Calu3 (cell line): Measurements from ENCODE around the gene EPHB2. TPM values are rescaled to one million over a fixed set of nuclear protein-coding genes. Genes with fewer than 3 reads are reported as not detected.

ENCODE experiments used
- BruUV-seq: library from RNA; stranded (reverse); fragments of 400-500 nt; replicated peaks from 2 replicates; lab custom pipeline; 2021; lab: Mats Ljungman, UMichigan
- CTCF ChIA-PET: fragments of 300-600 bp; sonication (Branson Sonifier 250); formaldehyde crosslinking; loops from one replicate; lab custom pipeline; 2022; ENCODE audit warnings: antibody characterized with exemption; lab: Charles Lee
- DNase-seq: peaks from one replicate; pipeline ENCODE4 v3.0.0; 2022
- H3K27ac Mint-ChIP-seq: one replicate; pipeline ENCODE4 v1.8.0; 2022; ENCODE audit warnings: mixed read lengths; ENCODE audit not compliant: unreplicated experiment
- H3K27me3 Mint-ChIP-seq: one replicate; pipeline ENCODE4 v1.8.0; 2022; ENCODE audit warnings: mixed read lengths; ENCODE audit not compliant: unreplicated experiment
- H3K36me3 Mint-ChIP-seq: one replicate; pipeline ENCODE4 v1.8.0; 2022; ENCODE audit warnings: mild to moderate bottlenecking, moderate library complexity, mixed read lengths; ENCODE audit not compliant: insufficient read depth, unreplicated experiment
- H3K4me1 Mint-ChIP-seq: one replicate; pipeline ENCODE4 v1.8.0; 2022; ENCODE audit warnings: mild to moderate bottlenecking, low read depth, mixed read lengths; ENCODE audit not compliant: unreplicated experiment
- H3K4me3 Mint-ChIP-seq: one replicate; pipeline ENCODE4 v1.8.0; 2022; ENCODE audit warnings: mild to moderate bottlenecking, low read depth, moderate library complexity, mixed read lengths; ENCODE audit not compliant: unreplicated experiment
- H3K9me3 Mint-ChIP-seq: one replicate; pipeline ENCODE4 v1.8.0; 2022; ENCODE audit warnings: low read depth, mixed read lengths; ENCODE audit not compliant: unreplicated experiment
- CTCF ChIP-seq: fragments of 200-600 bp; IDR thresholded peaks from one replicate; pipeline ENCODE4 v1.8.0; 2022; ENCODE audit warnings: antibody characterized with exemption; ENCODE audit not compliant: unreplicated experiment
- intact Hi-C: fragments of 100-400 bp; cut with micrococcal nuclease; formaldehyde crosslinking; loops from one replicate; pipeline ENCODE4 v1.10.0; 2022; ENCODE audit not compliant: unreplicated experiment
- total RNA-seq: library from RNA; stranded (reverse); gene quantifications from 2 replicates; pipeline ENCODE4 v1.2.3, GENCODE V29; 2022

Gene EPHB2
- total RNA-seq, 1 experiment from 2014 or later = 19.3 TPM

- BruUV-seq = no TSS peak
- no peaks in the 10 kb centered on the region for H3K4me1 Mint-ChIP-seq
- no peaks in the 10 kb centered on the region for H3K9me3 Mint-ChIP-seq
- no peak for DNase-seq
- H3K36me3 Mint-ChIP-seq = no peaks in the 10 kb centered on the region
- H3K4me3 Mint-ChIP-seq = no peak overlapping the region
- no peak for TF ChIP-seq CTCF
- CTCF ChIA-PET = interaction anchor here (0.7 kb wide), 1 partner anchor 74 kb away, joined by 3 read pairs; no protein-coding TSS in a partner anchor
- intact Hi-C loops = no loop called here
- H3K27ac Mint-ChIP-seq = no peak overlapping the region
- peaks cover 47% of the 10 kb centered on the region for H3K27me3 Mint-ChIP-seq
These were observed 25.0 kb upstream of the EPHB2 start for GRCh38 chr1:22685591-22686059.

GRCh38 chr1:22687191-22687590 lies 23.4 kb upstream of the EPHB2 start:
- peaks cover 47% of the 10 kb centered on the region for H3K27me3 Mint-ChIP-seq
- no TSS peak for BruUV-seq
- H3K36me3 Mint-ChIP-seq = no peaks in the 10 kb centered on the region
- no peak for DNase-seq
- no peak overlapping the region for H3K27ac Mint-ChIP-seq
- H3K4me1 Mint-ChIP-seq = no peaks in the 10 kb centered on the region
- CTCF ChIA-PET = no interaction called here
- no peak for TF ChIP-seq CTCF
- H3K4me3 Mint-ChIP-seq = no peak overlapping the region
- H3K9me3 Mint-ChIP-seq = no peaks in the 10 kb centered on the region
- intact Hi-C loops = no loop called here

- H3K36me3 Mint-ChIP-seq = no peaks in the 10 kb centered on the region
- no peak overlapping the region for H3K4me3 Mint-ChIP-seq
- intact Hi-C loops = no loop called here
- H3K27ac Mint-ChIP-seq = no peak overlapping the region
- no peak for TF ChIP-seq CTCF
- no peaks in the 10 kb centered on the region for H3K9me3 Mint-ChIP-seq
- no TSS peak for BruUV-seq
- CTCF ChIA-PET = interaction anchor here (0.6 to 0.7 kb wide), 2 partner anchors 246 to 280 kb away, joined by 3 to 5 read pairs; no protein-coding TSS in a partner anchor
- H3K27me3 Mint-ChIP-seq = peaks cover 42% of the 10 kb centered on the region
- no peaks in the 10 kb centered on the region for H3K4me1 Mint-ChIP-seq
- DNase-seq = no peak
These were observed 22.2 kb upstream of the EPHB2 start for GRCh38 chr1:22688466-22688865.

- TF ChIP-seq CTCF = no peak
- no TSS peak for BruUV-seq
- no peaks in the 10 kb centered on the region for H3K36me3 Mint-ChIP-seq
- peaks cover 32% of the 10 kb centered on the region for H3K27me3 Mint-ChIP-seq
- CTCF ChIA-PET = no interaction called here
- H3K4me3 Mint-ChIP-seq = no peak overlapping the region
- no peaks in the 10 kb centered on the region for H3K4me1 Mint-ChIP-seq
- H3K9me3 Mint-ChIP-seq = no peaks in the 10 kb centered on the region
- intact Hi-C loops = no loop called here
- H3K27ac Mint-ChIP-seq = no peak overlapping the region
- DNase-seq = no peak
These were observed 21.1 kb upstream of the EPHB2 start for GRCh38 chr1:22689505-22689904.
